Measurements from ENCODE around the gene OR2W3.

The OR2W3 gene

DNA sequence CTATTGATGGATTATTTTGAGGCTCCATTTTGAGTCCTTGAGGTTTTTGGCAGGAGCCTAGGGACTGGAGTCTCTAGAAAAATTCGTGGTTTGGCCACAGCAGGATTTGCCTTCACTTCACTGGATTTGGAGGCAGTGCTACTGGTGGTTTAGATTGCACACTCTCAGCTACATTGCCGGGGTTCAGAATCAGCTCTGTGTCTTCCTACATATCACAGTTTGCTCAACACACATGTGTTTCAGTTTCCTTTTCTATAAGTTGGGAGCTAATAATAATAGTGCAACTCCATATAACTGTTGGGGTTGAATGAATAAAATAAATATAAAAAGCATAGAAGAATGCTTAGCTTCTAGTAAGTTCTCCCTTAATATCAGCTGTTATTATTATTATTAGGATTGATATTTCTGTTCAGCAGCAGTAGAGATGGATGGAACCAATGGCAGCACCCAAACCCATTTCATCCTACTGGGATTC lies at the start of gene OR2W3:
Gene OR2W3 (plus strand): TSS at position 425 of the 475 bp plus-strand sequence. CDS start 0 bp downstream, at position 425.
- ATAC-seq (replicated peaks) (no peak), DNase-seq (no peak)
- Mint-ChIP-seq H3K4me3 (no peak within 1 kb of the TSS), H3K9me3 (peaks cover 0 to 7% of the 10 kb centered on the region in 2 donors), H3K27ac (no peak within 1 kb of the TSS), H3K36me3 (peaks cover 0 to 10% of the 10 kb centered on the region in 2 donors), H3K27me3 (no peaks in the 10 kb centered on the region), H3K4me1 (no peaks in the 10 kb centered on the region)

GRCh38 chr1:247845693-247846017 lies 49.7 kb upstream of the OR2W3 start:
- H3K27me3 Mint-ChIP-seq: no peaks in the 10 kb centered on the region
- peaks cover 3 to 6% of the 10 kb centered on the region in 2 donors for H3K4me1 Mint-ChIP-seq
- H3K9me3 Mint-ChIP-seq: no peaks in the 10 kb centered on the region
- DNase-seq (no peak), ATAC-seq (replicated peaks) (no peak)
- no peaks in the 10 kb centered on the region for H3K36me3 Mint-ChIP-seq
- no peak overlapping the region for H3K27ac Mint-ChIP-seq
- H3K4me3 Mint-ChIP-seq: no peak overlapping the region

GRCh38 chr1:247848346-247848745 lies 47.0 kb upstream of the OR2W3 start:
- no peak for DNase-seq
- Mint-ChIP-seq H3K36me3 (no peaks in the 10 kb centered on the region), H3K27ac (no peak overlapping the region), H3K27me3 (peaks cover 3 to 8% of the 10 kb centered on the region in 2 donors), H3K9me3 (peaks cover 0 to 7% of the 10 kb centered on the region in 2 donors), H3K4me3 (no peak overlapping the region), H3K4me1 (peaks cover 10% of the 10 kb centered on the region in 2 donors)
- ATAC-seq (replicated peaks): no peak

GRCh38 chr1:247849616-247850015 lies 45.8 kb upstream of the OR2W3 start:
- Mint-ChIP-seq H3K27ac (no peak overlapping the region), H3K4me3 (no peak overlapping the region), H3K27me3 (peaks cover 3 to 8% of the 10 kb centered on the region in 2 donors), H3K9me3 (peaks cover 0 to 7% of the 10 kb centered on the region in 2 donors), H3K4me1 (peaks cover 10% of the 10 kb centered on the region in 2 donors), H3K36me3 (no peaks in the 10 kb centered on the region)
- DNase-seq (no peak), ATAC-seq (replicated peaks) (no peak)

- H3K36me3 Mint-ChIP-seq: peaks cover 0 to 1% of the 10 kb centered on the region in 2 donors
- no peak overlapping the region for H3K27ac Mint-ChIP-seq
- peaks cover 19 to 24% of the 10 kb centered on the region in 2 donors for H3K4me1 Mint-ChIP-seq
- no peak for ATAC-seq (replicated peaks)
- peaks cover 0 to 7% of the 10 kb centered on the region in 2 donors for H3K9me3 Mint-ChIP-seq
- no peak overlapping the region for H3K4me3 Mint-ChIP-seq
- DNase-seq: no peak
- peaks cover 8 to 34% of the 10 kb centered on the region in 2 donors for H3K27me3 Mint-ChIP-seq
Observed at GRCh38 chr1:247854899-247855545, 40.4 kb upstream of the OR2W3 start.

GRCh38 chr1:247855911-247856310 lies 39.5 kb upstream of the OR2W3 start:
- Mint-ChIP-seq H3K9me3 (peaks cover 0 to 7% of the 10 kb centered on the region in 2 donors), H3K27me3 (peaks cover 8 to 36% of the 10 kb centered on the region in 2 donors), H3K4me3 (peak overlapping the region; percentile 83 to 89), H3K36me3 (peaks cover 0 to 1% of the 10 kb centered on the region in 2 donors), H3K27ac (no peak overlapping the region), H3K4me1 (peaks cover 19 to 24% of the 10 kb centered on the region in 2 donors)
- ATAC-seq (replicated peaks) (no peak), DNase-seq (no peak)

- Mint-ChIP-seq H3K27ac (peak within 1 kb of the TSS; percentile 86), H3K9me3 (peaks cover 0 to 3% of the 10 kb centered on the region in 2 donors), H3K27me3 (peaks cover 5 to 33% of the 10 kb centered on the region in 2 donors), H3K4me3 (peak within 1 kb of the TSS; percentile 83 to 89), H3K36me3 (peaks cover 0 to 1% of the 10 kb centered on the region in 2 donors), H3K4me1 (peaks cover 16 to 22% of the 10 kb centered on the region in 2 donors)
- ATAC-seq (replicated peaks) (peak; percentile 88 to 89), DNase-seq (peak; percentile 56)
Observed at GRCh38 chr1:247857069-247857984, 38.1 kb upstream of the OR2W3 start, which contains the start of gene TRIM58. TRIM58 (plus strand) TSS chr1:247857187; CDS start chr1:247857247, 60 bp downstream.

GRCh38 chr1:247857985-247858619 lies 37.3 kb upstream of the OR2W3 start:
- Mint-ChIP-seq H3K27ac (peak overlapping the region; percentile 76), H3K9me3 (peaks cover 0 to 1% of the 10 kb centered on the region in 2 donors), H3K36me3 (peaks cover 0 to 1% of the 10 kb centered on the region in 2 donors), H3K4me3 (peak overlapping the region; percentile 79 to 83), H3K27me3 (peaks cover 5 to 33% of the 10 kb centered on the region in 2 donors), H3K4me1 (peaks cover 11 to 15% of the 10 kb centered on the region in 2 donors)
- no peak for DNase-seq
- ATAC-seq (replicated peaks): peak; percentile 2 to 7

DNA sequence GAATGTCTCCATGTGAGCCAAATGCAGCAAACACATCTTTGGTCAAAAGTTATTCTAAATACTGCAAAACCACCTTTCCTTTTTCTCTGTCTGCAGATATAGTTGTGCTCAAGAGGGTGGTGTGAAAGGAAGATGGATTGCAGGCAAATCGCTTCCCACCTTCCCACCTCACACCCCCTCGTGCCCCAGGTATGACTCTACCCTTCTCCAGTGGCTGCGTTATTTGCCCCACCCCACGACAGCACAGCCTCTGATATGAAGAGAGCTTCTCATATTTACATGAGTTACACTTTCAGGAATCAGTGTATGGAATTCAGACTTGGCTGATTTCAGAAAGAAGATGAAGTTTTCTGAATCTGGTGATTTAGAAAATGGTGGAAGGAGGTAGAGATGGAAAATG lies 32.6 kb upstream of the OR2W3 start:
- Mint-ChIP-seq H3K4me1 (peaks cover 5% of the 10 kb centered on the region in 2 donors), H3K27me3 (peaks cover 0 to 12% of the 10 kb centered on the region in 2 donors), H3K36me3 (peaks cover 2 to 3% of the 10 kb centered on the region in 2 donors), H3K27ac (no peak overlapping the region), H3K4me3 (no peak overlapping the region), H3K9me3 (no peaks in the 10 kb centered on the region)
- no peak for DNase-seq
- ATAC-seq (replicated peaks): no peak

GRCh38 chr1:247864644-247865043 lies 30.7 kb upstream of the OR2W3 start:
- Mint-ChIP-seq H3K36me3 (peaks cover 2 to 10% of the 10 kb centered on the region in 2 donors), H3K9me3 (peaks cover 0 to under 1% of the 10 kb centered on the region in 2 donors), H3K27me3 (peaks cover 0 to 7% of the 10 kb centered on the region in 2 donors), H3K4me3 (no peak overlapping the region), H3K27ac (no peak overlapping the region), H3K4me1 (no peaks in the 10 kb centered on the region)
- DNase-seq (no peak), ATAC-seq (replicated peaks) (no peak)

DNA sequence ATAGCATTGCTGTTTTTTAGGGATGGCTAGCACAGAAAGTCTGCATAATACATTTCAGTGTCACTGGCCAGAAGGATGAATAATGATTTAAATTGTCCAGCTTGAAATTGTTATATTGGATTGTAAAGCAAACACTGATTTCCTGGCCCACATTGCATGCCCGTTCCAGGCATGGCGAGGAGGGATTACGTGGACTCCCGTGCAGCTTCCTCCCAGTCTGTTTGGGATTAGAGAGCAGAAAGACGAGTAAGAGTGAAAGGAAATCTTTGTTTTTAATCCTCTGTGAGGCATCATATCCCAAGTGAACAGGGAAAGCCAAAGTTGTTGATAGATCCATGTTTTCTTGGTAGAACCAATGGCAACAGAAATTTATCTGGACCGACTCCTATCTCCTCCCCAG lies 30.0 kb upstream of the OR2W3 start:
- Mint-ChIP-seq H3K36me3 (peaks cover 2 to 12% of the 10 kb centered on the region in 2 donors), H3K27me3 (peaks cover 0 to 7% of the 10 kb centered on the region in 2 donors), H3K27ac (no peak overlapping the region), H3K9me3 (peaks cover 0 to 2% of the 10 kb centered on the region in 2 donors), H3K4me1 (no peaks in the 10 kb centered on the region), H3K4me3 (no peak overlapping the region)
- ATAC-seq (replicated peaks) (no peak), DNase-seq (no peak)

GRCh38 chr1:247883346-247883745 lies 12.0 kb upstream of the OR2W3 start:
- H3K27ac Mint-ChIP-seq: no peak overlapping the region
- H3K9me3 Mint-ChIP-seq: no peaks in the 10 kb centered on the region
- H3K27me3 Mint-ChIP-seq: no peaks in the 10 kb centered on the region
- H3K4me3 Mint-ChIP-seq: no peak overlapping the region
- no peak for ATAC-seq (replicated peaks)
- H3K4me1 Mint-ChIP-seq: no peaks in the 10 kb centered on the region
- no peaks in the 10 kb centered on the region for H3K36me3 Mint-ChIP-seq
- no peak for DNase-seq

GRCh38 chr1:247884797-247885413 lies 10.5 kb upstream of the OR2W3 start:
- H3K27ac Mint-ChIP-seq: no peak overlapping the region
- no peak for ATAC-seq (replicated peaks)
- no peaks in the 10 kb centered on the region for H3K36me3 Mint-ChIP-seq
- H3K27me3 Mint-ChIP-seq: no peaks in the 10 kb centered on the region
- no peaks in the 10 kb centered on the region for H3K4me1 Mint-ChIP-seq
- no peak for DNase-seq
- H3K4me3 Mint-ChIP-seq: no peak overlapping the region
- H3K9me3 Mint-ChIP-seq: no peaks in the 10 kb centered on the region

DNA sequence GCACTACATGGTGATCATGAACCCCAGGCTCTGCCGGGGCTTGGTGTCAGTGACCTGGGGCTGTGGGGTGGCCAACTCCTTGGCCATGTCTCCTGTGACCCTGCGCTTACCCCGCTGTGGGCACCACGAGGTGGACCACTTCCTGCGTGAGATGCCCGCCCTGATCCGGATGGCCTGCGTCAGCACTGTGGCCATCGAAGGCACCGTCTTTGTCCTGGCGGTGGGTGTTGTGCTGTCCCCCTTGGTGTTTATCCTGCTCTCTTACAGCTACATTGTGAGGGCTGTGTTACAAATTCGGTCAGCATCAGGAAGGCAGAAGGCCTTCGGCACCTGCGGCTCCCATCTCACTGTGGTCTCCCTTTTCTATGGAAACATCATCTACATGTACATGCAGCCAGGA lies 589 bp downstream of the OR2W3 start:
- no peaks in the 10 kb centered on the region for H3K27me3 Mint-ChIP-seq
- H3K36me3 Mint-ChIP-seq: peaks cover 0 to 10% of the 10 kb centered on the region in 2 donors
- no peak for DNase-seq
- peaks cover 0 to 7% of the 10 kb centered on the region in 2 donors for H3K9me3 Mint-ChIP-seq
- no peak for ATAC-seq (replicated peaks)
- H3K27ac Mint-ChIP-seq: no peak overlapping the region
- H3K4me3 Mint-ChIP-seq: no peak overlapping the region
- no peaks in the 10 kb centered on the region for H3K4me1 Mint-ChIP-seq

Data from stimulated activated naive B cell treated with anti-CD40 and anti-IgM and Interleukin-4, amounts not matched to agents 10 μg/mL and 1 μg/mL and 100 μg/mL, for 72 hours (primary cell).